ENCODE results near the gene OPA3. TPM values are rescaled to one million over a fixed set of nuclear protein-coding genes. Genes with fewer than 3 reads are reported as not detected.

OPA3 gene
- total and polyA plus RNA-seq, 2 donors (not counting 1 experiment from before 2014, with no cell fraction given), result 7.3 to 11.2 TPM

- peaks cover 38 to 55% of the 10 kb centered on the region in 2 donors for H3K4me1 ChIP-seq (ENCODE audit: control insufficient read depth in 2 of 2, insufficient read depth in 2 of 2, low read length in 2 of 2)
- CTCF ChIA-PET, result interaction anchor here (0.5 to 4.0 kb wide), 7 partner anchors 12 to 450 kb away, joined by 3 to 26 read pairs (median 5); no protein-coding TSS in a partner anchor
Measured at GRCh38 chr19:45497791-45498190, 86.8 kb downstream of the OPA3 start.

More at GRCh38 chr19:45497791-45498190, 86.8 kb downstream of the OPA3 start:
- no peak overlapping the region for H3K27ac Mint-ChIP-seq
- no peak overlapping the region for H2AFZ ChIP-seq (ENCODE audit: insufficient read depth, low read depth, low read length, poor library complexity, severe bottlenecking)
- H3K79me2 ChIP-seq (ENCODE audit: control insufficient read depth, insufficient read depth, low read length), result peaks cover 5% of the 10 kb centered on the region
- POLR2A ChIA-PET, result interaction anchor here (1.0 kb wide), 1 partner anchor 17 kb away, joined by 3 read pairs; no protein-coding TSS in a partner anchor
- H3K27ac ChIP-seq (ENCODE audit: low read length in 2 of 2), result no peak overlapping the region
- H3K9me3 ChIP-seq (ENCODE audit: control extremely low read depth in 1 of 3, control insufficient read depth in 2 of 3, insufficient read depth in 1 of 3, low read length in 2 of 3), result peaks cover 0 to 21% (median 0%) of the 10 kb centered on the region in 3 donors
- H3K9ac ChIP-seq (ENCODE audit: low read length), result peak overlapping the region; percentile 40
- peaks cover 11% of the 10 kb centered on the region for H4K20me1 ChIP-seq (ENCODE audit: control insufficient read depth, insufficient read depth, low read length, poor library complexity, severe bottlenecking)
- no peaks in the 10 kb centered on the region for H3K9me3 Mint-ChIP-seq (ENCODE audit: insufficient read depth)
- ATAC-seq (ENCODE audit: low read depth), result no peak
- peaks cover 55% of the 10 kb centered on the region for H3K4me1 Mint-ChIP-seq
- H3K36me3 ChIP-seq (replicated peaks in 1 of 2; ENCODE audit: control extremely low read depth in 1 of 2, control insufficient read depth in 1 of 2, extremely low read depth in 1 of 2, insufficient read depth in 2 of 2, low read length in 1 of 2), result peaks cover 1 to 5% of the 10 kb centered on the region in 2 experiments
- H3K27me3 ChIP-seq (replicated peaks in 1 of 4; ENCODE audit: control extremely low read depth in 1 of 4, control insufficient read depth in 3 of 4, insufficient read depth in 4 of 4, low read length in 3 of 4), result peaks cover 0 to 40% (median 20%) of the 10 kb centered on the region in 4 experiments
- H3K4me3 Mint-ChIP-seq, result peak overlapping the region; percentile 83
- peaks cover 19% of the 10 kb centered on the region for H3K27me3 Mint-ChIP-seq
- intact Hi-C loops (cut with micrococcal nuclease), result loop anchor here (1.0 kb wide), 3 partner anchors 9 to 87 kb away; partner anchors contain the start of gene OPA3
- TF ChIP-seq, protein P1, sequence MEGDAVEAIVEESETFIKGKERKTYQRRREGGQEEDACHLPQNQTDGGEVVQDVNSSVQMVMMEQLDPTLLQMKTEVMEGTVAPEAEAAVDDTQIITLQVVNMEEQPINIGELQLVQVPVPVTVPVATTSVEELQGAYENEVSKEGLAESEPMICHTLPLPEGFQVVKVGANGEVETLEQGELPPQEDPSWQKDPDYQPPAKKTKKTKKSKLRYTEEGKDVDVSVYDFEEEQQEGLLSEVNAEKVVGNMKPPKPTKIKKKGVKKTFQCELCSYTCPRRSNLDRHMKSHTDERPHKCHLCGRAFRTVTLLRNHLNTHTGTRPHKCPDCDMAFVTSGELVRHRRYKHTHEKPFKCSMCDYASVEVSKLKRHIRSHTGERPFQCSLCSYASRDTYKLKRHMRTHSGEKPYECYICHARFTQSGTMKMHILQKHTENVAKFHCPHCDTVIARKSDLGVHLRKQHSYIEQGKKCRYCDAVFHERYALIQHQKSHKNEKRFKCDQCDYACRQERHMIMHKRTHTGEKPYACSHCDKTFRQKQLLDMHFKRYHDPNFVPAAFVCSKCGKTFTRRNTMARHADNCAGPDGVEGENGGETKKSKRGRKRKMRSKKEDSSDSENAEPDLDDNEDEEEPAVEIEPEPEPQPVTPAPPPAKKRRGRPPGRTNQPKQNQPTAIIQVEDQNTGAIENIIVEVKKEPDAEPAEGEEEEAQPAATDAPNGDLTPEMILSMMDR (IDR thresholded peaks at IDR 0.05), result no peak
- TF ChIP-seq EZH2 (IDR thresholded peaks at IDR 0.05; ENCODE audit: borderline replicate concordance, insufficient read depth, low read depth, low read length, poor library complexity, severe bottlenecking), result no peak
- no peak for DNase-seq
- no peak overlapping the region for H3K4me3 ChIP-seq (ENCODE audit: control extremely low read depth in 1 of 5, extremely low read depth in 1 of 5, insufficient read depth in 1 of 5, low read depth in 2 of 5, low read length in 4 of 5)
- 36% methylated on average over 14 of the region's 16 CpGs for whole genome bisulfite sequencing (ENCODE audit: insufficient coverage)
- peak overlapping the region; percentile 93 for H3K4me2 ChIP-seq (replicated peaks; ENCODE audit: low read depth, low read length, poor library complexity, severe bottlenecking)

All from B cell (primary cell).